Endodermal cell (in vitro differentiated cells): ENCODE data around the gene MANEAL. TPM values are rescaled to one million over a fixed set of nuclear protein-coding genes. Genes with fewer than 3 reads are reported as not detected.
A peak's percentile ranks its signal among the peaks of the same experiment; 100 is the strongest.

ENCODE experiments used
- DNase-seq: peaks from one replicate; pipeline ENCODE4 v3.0.0-alpha.2; 2017
- H3K27ac ChIP-seq: 2 replicates; pipeline ENCODE4 v1.5.1; 2013; ENCODE audit warnings: mild to moderate bottlenecking, low read depth, low read length, moderate library complexity
- H3K27me3 ChIP-seq: 2 replicates; pipeline ENCODE4 v1.6.1; 2013; ENCODE audit warnings: mild to moderate bottlenecking, low read length, moderate library complexity; ENCODE audit not compliant: insufficient read depth, control insufficient read depth, poor library complexity, severe bottlenecking
- H3K36me3 ChIP-seq: 2 replicates; pipeline ENCODE4 v1.7.0; 2013; ENCODE audit warnings: mild to moderate bottlenecking, low read length, moderate library complexity; ENCODE audit not compliant: control insufficient read depth, insufficient read depth
- H3K4me1 ChIP-seq: one replicate; pipeline ENCODE4 v1.7.0; 2013; ENCODE audit warnings: low read length; ENCODE audit not compliant: control insufficient read depth, insufficient read depth
- H3K4me3 ChIP-seq: 2 replicates; pipeline ENCODE4 v1.5.1; 2013; ENCODE audit warnings: mild to moderate bottlenecking, low read length, moderate library complexity
- H3K9ac ChIP-seq: 2 replicates; pipeline ENCODE4 v1.6.1; 2013; ENCODE audit warnings: mild to moderate bottlenecking, low read length, moderate library complexity; ENCODE audit not compliant: poor library complexity, severe bottlenecking; ENCODE audit errors: extremely low read depth
- H3K9me3 ChIP-seq: 2 replicates; pipeline ENCODE4 v1.6.1; 2013; ENCODE audit warnings: mild to moderate bottlenecking, low read length, moderate library complexity; ENCODE audit not compliant: control insufficient read depth
- H3K27ac Mint-ChIP-seq: 2 replicates; pipeline ENCODE4 v1.8.0; 2020; ENCODE audit warnings: mixed read lengths
- H3K27me3 Mint-ChIP-seq: 2 replicates; pipeline ENCODE4 v1.8.0; 2021; ENCODE audit warnings: mild to moderate bottlenecking, mixed read lengths; ENCODE audit not compliant: insufficient read depth
- H3K36me3 Mint-ChIP-seq: 2 replicates; pipeline ENCODE4 v1.8.0; 2020; ENCODE audit warnings: low read depth, mixed read lengths
- H3K4me1 Mint-ChIP-seq: 2 replicates; pipeline ENCODE4 v1.8.0; 2020; ENCODE audit warnings: mixed read lengths
- H3K4me3 Mint-ChIP-seq: 2 replicates; pipeline ENCODE4 v1.8.0; 2020; ENCODE audit warnings: mild to moderate bottlenecking, moderate library complexity, mixed read lengths
- H3K9me3 Mint-ChIP-seq: 2 replicates; pipeline ENCODE4 v1.8.0; 2020; ENCODE audit warnings: mild to moderate bottlenecking, mixed read lengths
- WGBS, 2 experiments: methylation state at CpG; one replicate each; pipeline versions ENCODE4 v1.1.5 to v1.1.7; 2013; ENCODE audit warnings: missing lambda C conversion rate in 2 of 2, mixed read lengths in 1 of 2; ENCODE audit not compliant: insufficient coverage in 1 of 2, insufficient read length in 1 of 2; 5-methylcytosine and 5-hydroxymethylcytosine counted together
- total RNA-seq, 2 donors: library from RNA; stranded (reverse); fragmentation: NEBNext Ultra II Directional in 1 of 2; extraction: Animal tissue kit (Norgen Biotek cat#: 25700) in 1 of 2; gene quantifications; 2 replicates in 1 of 2; 3 replicates in 1 of 2; pipeline ENCODE4 v1.2.1, GENCODE V29; 2021
- TF ChIP-seq, protein P1 (sequence below): fragments of 200-600 bp; sonication (generic); conservative IDR thresholded peaks from 2 replicates; pipeline ENCODE4 v1.5.0; 2021; ENCODE audit warnings: antibody characterized with exemption, mild to moderate bottlenecking

The MANEAL gene
- total RNA-seq, 2 donors from 2014 or later, result 7.0 to 9.6 TPM

DNA sequence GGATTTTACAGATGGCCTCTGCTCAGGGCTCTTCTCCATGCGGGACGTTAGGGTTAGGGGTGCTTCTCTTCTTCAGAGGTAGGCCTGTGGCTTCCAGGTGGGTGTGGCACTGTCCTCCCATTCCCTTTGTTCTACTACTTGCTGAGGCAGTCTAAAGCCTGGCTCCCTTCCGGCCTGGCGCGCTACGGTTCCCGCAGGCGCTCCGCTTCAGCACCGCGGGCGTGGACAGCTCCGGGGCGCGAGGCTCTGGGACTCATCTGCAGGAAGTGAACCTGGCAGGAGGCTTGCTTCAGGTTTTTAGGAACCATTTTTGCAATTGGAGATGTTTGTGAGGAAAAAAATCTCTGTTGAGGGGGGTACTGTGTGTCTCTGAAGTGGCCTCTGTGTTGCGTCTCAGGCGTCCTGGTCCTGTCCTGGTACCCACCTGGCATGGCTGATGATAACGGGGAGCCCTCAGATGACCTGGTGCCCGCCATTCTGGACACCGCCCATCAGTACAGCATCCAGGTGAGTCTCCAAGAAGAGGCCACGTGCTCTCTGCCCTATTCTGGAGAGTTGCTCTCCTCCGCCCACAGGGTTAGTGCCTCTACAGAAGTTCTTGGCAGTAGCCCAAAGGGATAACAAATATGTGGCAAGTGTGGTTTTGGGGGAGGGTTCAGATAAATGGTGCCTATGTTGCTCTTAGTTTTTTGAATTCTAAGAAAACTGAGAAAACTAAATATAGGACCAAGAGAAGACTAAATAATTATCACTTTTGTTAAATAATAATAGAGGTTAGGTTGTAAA is 1.9 kb downstream of the MANEAL start:
- Histone ChIP-seq H3K9ac (no peak overlapping the region), H3K27ac (no peak overlapping the region), H3K36me3 (no peaks in the 10 kb centered on the region), H3K4me1 (no peaks in the 10 kb centered on the region), H3K4me3 (no peak overlapping the region), H3K27me3 (peaks cover 44% of the 10 kb centered on the region), H3K9me3 (no peaks in the 10 kb centered on the region)
- DNase-seq, result peak; percentile 95
- TF ChIP-seq, protein P1, sequence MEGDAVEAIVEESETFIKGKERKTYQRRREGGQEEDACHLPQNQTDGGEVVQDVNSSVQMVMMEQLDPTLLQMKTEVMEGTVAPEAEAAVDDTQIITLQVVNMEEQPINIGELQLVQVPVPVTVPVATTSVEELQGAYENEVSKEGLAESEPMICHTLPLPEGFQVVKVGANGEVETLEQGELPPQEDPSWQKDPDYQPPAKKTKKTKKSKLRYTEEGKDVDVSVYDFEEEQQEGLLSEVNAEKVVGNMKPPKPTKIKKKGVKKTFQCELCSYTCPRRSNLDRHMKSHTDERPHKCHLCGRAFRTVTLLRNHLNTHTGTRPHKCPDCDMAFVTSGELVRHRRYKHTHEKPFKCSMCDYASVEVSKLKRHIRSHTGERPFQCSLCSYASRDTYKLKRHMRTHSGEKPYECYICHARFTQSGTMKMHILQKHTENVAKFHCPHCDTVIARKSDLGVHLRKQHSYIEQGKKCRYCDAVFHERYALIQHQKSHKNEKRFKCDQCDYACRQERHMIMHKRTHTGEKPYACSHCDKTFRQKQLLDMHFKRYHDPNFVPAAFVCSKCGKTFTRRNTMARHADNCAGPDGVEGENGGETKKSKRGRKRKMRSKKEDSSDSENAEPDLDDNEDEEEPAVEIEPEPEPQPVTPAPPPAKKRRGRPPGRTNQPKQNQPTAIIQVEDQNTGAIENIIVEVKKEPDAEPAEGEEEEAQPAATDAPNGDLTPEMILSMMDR, result no peak
- 28 to 32% methylated on average over 14 to 22 of the region's 22 CpGs for WGBS, 2 experiments
- peaks cover 38% of the 10 kb centered on the region for H3K27me3 Mint-ChIP-seq
- H3K36me3 Mint-ChIP-seq, result peaks cover 18% of the 10 kb centered on the region
- no peak overlapping the region for H3K27ac Mint-ChIP-seq
- no peaks in the 10 kb centered on the region for H3K9me3 Mint-ChIP-seq
- peaks cover 8% of the 10 kb centered on the region for H3K4me1 Mint-ChIP-seq
- H3K4me3 Mint-ChIP-seq, result peak overlapping the region; percentile 56

DNA sequence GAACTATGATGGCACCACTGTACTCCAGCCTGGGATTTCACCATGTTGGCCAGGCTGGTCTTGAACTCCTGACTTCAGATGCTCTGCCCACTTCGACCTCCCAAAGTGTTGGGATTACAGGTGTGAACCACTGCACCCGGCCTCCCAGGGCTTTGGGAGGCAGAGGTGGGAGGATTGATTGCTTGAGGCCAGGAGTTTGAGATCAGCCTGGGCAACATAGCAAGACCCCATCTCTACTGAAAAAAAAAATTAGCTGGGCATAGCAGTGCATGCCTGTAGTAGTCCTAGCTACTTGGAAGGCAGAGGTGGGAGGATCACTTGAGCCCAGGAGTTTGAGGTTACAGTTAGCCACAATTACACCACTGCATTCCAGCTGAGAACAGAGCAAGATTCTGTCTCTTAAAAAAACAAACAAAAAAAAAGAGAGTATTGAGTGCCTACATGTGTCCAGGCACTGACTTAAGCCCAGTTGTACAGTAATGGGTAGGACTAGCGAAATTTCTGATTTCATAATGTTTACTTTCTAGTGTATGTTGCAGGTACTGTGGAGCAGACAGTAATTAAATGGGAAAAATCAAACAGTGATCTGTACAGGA is 4.2 kb downstream of the MANEAL start:
- Histone ChIP-seq H3K4me1 (no peaks in the 10 kb centered on the region), H3K9me3 (no peaks in the 10 kb centered on the region), H3K4me3 (no peak overlapping the region), H3K27ac (no peak overlapping the region), H3K9ac (no peak overlapping the region), H3K36me3 (peaks cover 13% of the 10 kb centered on the region), H3K27me3 (peaks cover 21% of the 10 kb centered on the region)
- DNase-seq, result no peak
- Mint-ChIP-seq H3K27ac (no peak overlapping the region), H3K4me1 (peaks cover 8% of the 10 kb centered on the region), H3K36me3 (peaks cover 33% of the 10 kb centered on the region), H3K9me3 (no peaks in the 10 kb centered on the region), H3K4me3 (no peak overlapping the region), H3K27me3 (peaks cover 15% of the 10 kb centered on the region)
- 87 to 100% methylated on average over 1 to 3 of the region's 3 CpGs for WGBS, 2 experiments
- TF ChIP-seq, protein P1, result no peak

DNA sequence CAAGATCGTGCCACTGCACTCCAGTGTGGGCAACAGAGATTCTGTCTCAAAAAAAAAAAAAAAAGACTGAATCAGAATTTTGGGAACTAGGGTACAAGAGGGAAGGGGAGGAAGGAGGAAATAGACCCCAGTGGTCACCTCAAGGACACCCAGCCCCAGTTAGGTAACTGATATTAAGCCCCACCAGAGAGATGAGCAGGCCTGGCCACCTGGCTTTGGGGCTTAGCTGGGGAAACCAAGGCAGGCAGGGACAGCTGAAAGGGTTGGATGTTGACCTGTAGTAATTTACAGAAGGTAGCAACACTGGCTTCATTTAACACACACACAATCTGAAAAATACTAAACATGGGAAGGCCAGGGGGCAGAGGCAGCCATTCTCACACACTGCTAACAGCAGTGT is 8.8 kb downstream of the MANEAL start:
- H3K27ac Mint-ChIP-seq, result no peak overlapping the region
- no peak overlapping the region for H3K4me3 Mint-ChIP-seq
- no peaks in the 10 kb centered on the region for H3K9me3 ChIP-seq
- TF ChIP-seq, protein P1, result no peak
- H3K27me3 Mint-ChIP-seq, result no peaks in the 10 kb centered on the region
- WGBS, 2 experiments, result 90 to 100% methylated on average over 1 of the region's 1 CpG
- peaks cover 53% of the 10 kb centered on the region for H3K36me3 ChIP-seq
- peaks cover 5% of the 10 kb centered on the region for H3K4me1 ChIP-seq
- H3K36me3 Mint-ChIP-seq, result peaks cover 69% of the 10 kb centered on the region
- H3K4me1 Mint-ChIP-seq, result peaks cover 2% of the 10 kb centered on the region
- H3K27ac ChIP-seq, result no peak overlapping the region
- H3K9me3 Mint-ChIP-seq, result no peaks in the 10 kb centered on the region
- no peak for DNase-seq
- no peak overlapping the region for H3K9ac ChIP-seq
- no peaks in the 10 kb centered on the region for H3K27me3 ChIP-seq
- no peak overlapping the region for H3K4me3 ChIP-seq
